ENCODE measurements around the gene THSD4. TPM values are rescaled to one million over a fixed set of nuclear protein-coding genes. Genes with fewer than 3 reads are reported as not detected.
A peak's percentile ranks its signal among the peaks of the same experiment; 100 is the strongest.
"Not testable (repeated sequence)": the region's sequence is repeated elsewhere in the genome, so short reads cannot be mapped to it uniquely, and the experiment has no call there.

The THSD4 gene
- total RNA-seq, 3 donors from 2014 or later = 18.3 to 46.2 (median 27.1) TPM

DNA sequence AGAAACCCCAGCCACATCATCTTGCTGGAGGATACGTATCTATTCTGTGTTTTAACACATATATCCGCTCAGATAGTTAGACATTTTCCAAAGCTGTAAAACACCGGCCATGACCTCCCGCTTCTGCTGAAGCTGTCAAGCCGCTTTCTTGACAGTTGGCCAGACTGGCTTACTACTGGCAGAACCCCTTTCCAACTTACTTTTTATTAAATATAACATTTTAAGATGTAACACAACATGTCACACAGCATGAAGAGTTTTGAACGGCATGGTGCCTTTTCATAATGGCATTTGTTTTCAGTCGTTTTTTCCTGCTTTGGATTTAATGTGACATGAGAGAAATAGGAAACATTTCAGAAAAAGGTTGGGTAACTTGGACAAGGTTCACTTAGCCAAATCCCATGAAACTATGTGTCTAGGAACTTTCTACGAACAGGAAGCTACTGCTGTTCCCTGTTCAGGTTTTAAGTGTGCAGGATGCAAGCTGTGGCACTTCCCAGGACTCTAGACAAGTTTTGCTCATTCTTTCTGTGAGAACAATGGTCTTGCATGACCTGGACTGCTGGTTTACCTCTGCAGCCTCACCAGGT is 281.4 kb downstream of the THSD4 start:
- no peak overlapping the region for H3K4me3 ChIP-seq
- TF ChIP-seq CTCF (IDR thresholded peaks at IDR 0.05) = no peak
- H3K4me1 ChIP-seq (ENCODE audit: low read depth) = peaks cover 16% of the 10 kb centered on the region
- no peaks in the 10 kb centered on the region for H3K36me3 ChIP-seq (ENCODE audit: low read depth)
- DNase-seq (no peak), ATAC-seq (no peak)
- no peaks in the 10 kb centered on the region for H3K9me3 ChIP-seq
- intact Hi-C loops (cut with DNase I, micrococcal nuclease) = no loop called here

DNA sequence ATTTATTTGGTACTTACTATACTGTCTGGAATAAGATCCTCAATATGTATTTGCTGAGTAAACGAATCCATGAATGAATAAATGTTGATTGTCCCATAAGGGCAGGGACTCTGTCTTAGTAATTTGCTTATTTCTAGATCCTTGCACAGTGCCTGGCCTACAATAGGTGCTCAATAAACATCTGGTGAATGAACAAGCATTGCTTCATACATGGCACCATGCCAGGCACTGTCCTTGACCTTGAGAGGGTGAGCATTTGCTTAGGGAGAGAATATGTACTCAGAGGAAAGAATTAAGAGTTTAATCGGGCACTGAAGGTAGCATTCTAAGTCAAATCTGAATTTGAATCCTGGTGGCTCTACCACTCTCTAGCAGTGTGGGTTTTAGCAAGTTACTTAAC is 282.1 kb downstream of the THSD4 start:
- H3K9me3 ChIP-seq = no peaks in the 10 kb centered on the region
- intact Hi-C loops (cut with DNase I, micrococcal nuclease) = no loop called here
- no peaks in the 10 kb centered on the region for H3K36me3 ChIP-seq (ENCODE audit: low read depth)
- TF ChIP-seq CTCF (IDR thresholded peaks at IDR 0.05) = no peak
- H3K4me3 ChIP-seq = no peak overlapping the region
- ATAC-seq (peak; percentile 65), DNase-seq (peak in 2 of 3 donors; percentile 44)
- peaks cover 9% of the 10 kb centered on the region for H3K4me1 ChIP-seq (ENCODE audit: low read depth)

GRCh38 chr15:71400294-71400693 is 285.0 kb downstream of the THSD4 start:
- intact Hi-C loops (cut with DNase I, micrococcal nuclease) = no loop called here
- H3K4me1 ChIP-seq (ENCODE audit: low read depth) = peaks cover 9% of the 10 kb centered on the region
- no peak for DNase-seq

GRCh38 chr15:71401728-71402127 is 286.5 kb downstream of the THSD4 start:
- H3K4me1 ChIP-seq (ENCODE audit: low read depth); H3K9me3 ChIP-seq; ATAC-seq; DNase-seq; intact Hi-C loops (cut with DNase I, micrococcal nuclease); H3K36me3 ChIP-seq (ENCODE audit: low read depth); H3K4me3 ChIP-seq: not testable (repeated sequence)

More at GRCh38 chr15:71400294-71400693, 285.0 kb downstream of the THSD4 start:
- H3K36me3 ChIP-seq (ENCODE audit: low read depth) = no peaks in the 10 kb centered on the region
- H3K9me3 ChIP-seq = no peaks in the 10 kb centered on the region
- TF ChIP-seq CTCF (IDR thresholded peaks at IDR 0.05) = no peak
- no peak overlapping the region for H3K4me3 ChIP-seq
- ATAC-seq = peak; percentile 34

- ATAC-seq = peak; percentile 48
- DNase-seq = no peak
- no peaks in the 10 kb centered on the region for H3K36me3 ChIP-seq (ENCODE audit: low read depth)
- intact Hi-C loops (cut with DNase I, micrococcal nuclease) = no loop called here
- no peaks in the 10 kb centered on the region for H3K9me3 ChIP-seq
- H3K4me3 ChIP-seq = no peak overlapping the region
- H3K4me1 ChIP-seq (ENCODE audit: low read depth) = peaks cover 23% of the 10 kb centered on the region
- no peak for TF ChIP-seq CTCF (IDR thresholded peaks at IDR 0.05)
Measured at GRCh38 chr15:71409541-71409940, 294.3 kb downstream of the THSD4 start.

- intact Hi-C loops (cut with DNase I, micrococcal nuclease) = no loop called here
- peak; percentile 89 for ATAC-seq
- TF ChIP-seq CTCF (IDR thresholded peaks at IDR 0.05) = no peak
- DNase-seq = peak in 2 of 3 donors; percentile 39 to 71
- H3K36me3 ChIP-seq (ENCODE audit: low read depth) = no peaks in the 10 kb centered on the region
- no peaks in the 10 kb centered on the region for H3K9me3 ChIP-seq
- no peak overlapping the region for H3K4me3 ChIP-seq
- H3K4me1 ChIP-seq (ENCODE audit: low read depth) = peaks cover 23% of the 10 kb centered on the region
Measured at GRCh38 chr15:71410347-71410746, 295.1 kb downstream of the THSD4 start.

Data from mucosa of descending colon (tissue), 3 donors.